ENCODE results near the gene BET1.
A peak's percentile ranks its signal among the peaks of the same experiment; 100 is the strongest.
"Not testable (repeated sequence)": the region's sequence is repeated elsewhere in the genome, so short reads cannot be mapped to it uniquely, and the experiment has no call there.

Gene BET1, protein sequence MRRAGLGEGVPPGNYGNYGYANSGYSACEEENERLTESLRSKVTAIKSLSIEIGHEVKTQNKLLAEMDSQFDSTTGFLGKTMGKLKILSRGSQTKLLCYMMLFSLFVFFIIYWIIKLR

DNA sequence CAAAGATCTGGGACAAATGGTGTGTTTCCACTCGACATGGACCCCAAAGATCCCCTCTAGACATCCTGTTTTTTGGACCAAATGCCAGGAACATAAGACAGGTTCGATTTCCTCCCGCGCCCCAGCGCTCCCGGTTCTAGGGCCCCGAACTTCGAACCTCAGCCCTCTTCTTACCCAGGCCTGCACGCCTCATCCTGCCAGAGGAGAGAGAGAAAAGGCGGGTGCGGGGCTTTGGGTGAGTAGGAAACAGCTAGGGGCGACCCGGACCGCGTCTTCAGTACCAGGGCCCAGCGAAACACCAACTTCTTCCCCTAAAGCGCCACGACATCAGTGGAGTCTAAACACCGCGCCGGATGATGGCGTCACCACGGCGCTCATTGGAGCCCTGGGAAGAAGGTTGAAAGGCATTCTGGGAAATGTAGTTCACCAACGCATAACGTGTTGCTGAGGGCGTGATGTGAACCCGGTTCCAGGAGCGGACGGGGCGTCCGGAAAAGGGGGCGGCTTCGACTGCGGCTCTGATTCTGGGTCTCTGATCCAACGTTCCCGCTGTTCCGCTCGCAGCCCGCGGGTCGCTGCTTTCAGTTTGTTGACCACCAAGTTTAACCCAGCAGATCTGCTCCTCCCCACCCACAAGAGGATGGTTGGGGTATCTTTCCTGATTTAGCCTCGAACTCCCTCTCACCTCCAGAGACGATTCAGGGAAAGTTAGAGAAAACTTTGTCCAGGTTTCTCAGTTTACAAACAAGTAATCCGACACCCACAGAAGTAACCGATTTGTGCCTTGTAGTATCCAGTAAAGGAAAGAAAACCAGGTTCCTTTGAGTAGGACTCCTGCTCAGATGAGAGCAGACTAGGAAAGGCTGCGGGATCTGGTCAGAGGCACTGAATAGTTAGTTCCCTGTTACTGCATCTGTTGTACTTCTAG lies at the start of gene BET1:
Gene BET1, minus strand, starts transcription at position 332 of the 928 bp plus-strand sequence. Its CDS starts 139 bp downstream, at position 193.
- peak; percentile 97 to 98 (median 98) for DNase-seq

DNA sequence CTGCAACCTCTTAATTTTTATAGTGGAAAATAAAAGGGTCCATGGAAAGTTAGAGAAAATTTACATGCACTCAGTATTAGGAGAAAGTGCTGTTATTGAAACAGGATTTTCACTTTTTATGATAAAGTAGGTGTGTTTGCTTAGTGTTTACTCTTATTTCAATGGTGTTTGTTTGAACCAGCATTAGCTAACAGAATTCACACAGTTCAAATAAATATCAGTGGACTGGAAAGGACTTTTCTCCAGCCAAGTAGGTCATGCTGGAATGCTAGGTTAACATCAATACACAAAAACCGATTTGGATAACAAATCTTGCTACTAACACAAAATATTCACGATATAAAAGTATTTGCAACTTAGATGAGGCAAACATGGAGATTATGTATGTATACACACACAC lies 49.4 kb upstream of the BET1 start:
- DNase-seq = no peak

DNA sequence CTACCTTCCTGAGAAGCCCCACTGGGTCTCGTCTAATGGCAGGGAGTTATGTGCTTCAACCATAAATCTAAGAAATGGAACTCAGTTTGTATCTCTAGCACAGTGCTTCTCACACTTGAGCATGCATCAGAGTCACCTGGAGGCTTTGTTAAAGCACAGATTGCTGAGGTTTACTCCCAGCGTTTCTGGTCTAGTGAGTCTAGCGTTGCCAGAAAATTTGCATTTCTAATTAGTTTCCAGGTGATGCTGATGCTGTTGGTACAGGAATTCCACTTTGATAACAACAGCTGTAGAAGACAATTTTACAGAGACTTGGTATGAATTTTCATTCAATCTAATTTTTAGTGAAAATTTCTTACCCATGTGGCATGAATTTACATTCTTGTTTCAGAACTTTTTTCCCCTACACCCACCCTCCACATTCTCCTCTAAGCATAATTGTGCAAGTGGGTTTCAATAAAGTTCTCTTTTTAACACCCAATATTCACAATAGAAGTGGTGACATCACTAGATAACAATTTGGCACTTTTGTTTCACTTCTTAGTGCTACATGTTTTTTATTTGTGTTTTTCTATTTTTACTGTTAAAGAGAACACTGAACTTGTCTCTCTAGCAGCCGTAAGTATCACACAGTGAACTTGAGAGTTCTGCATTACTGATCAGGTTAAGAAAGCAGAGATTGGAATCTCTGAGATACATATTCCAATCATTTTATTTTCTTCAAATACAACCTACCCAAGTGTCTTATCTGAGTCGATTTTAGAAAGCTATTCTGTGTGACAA lies 48.4 kb upstream of the BET1 start:
- DNase-seq = peak in 2 of 3 experiments; percentile 4 to 26

DNA sequence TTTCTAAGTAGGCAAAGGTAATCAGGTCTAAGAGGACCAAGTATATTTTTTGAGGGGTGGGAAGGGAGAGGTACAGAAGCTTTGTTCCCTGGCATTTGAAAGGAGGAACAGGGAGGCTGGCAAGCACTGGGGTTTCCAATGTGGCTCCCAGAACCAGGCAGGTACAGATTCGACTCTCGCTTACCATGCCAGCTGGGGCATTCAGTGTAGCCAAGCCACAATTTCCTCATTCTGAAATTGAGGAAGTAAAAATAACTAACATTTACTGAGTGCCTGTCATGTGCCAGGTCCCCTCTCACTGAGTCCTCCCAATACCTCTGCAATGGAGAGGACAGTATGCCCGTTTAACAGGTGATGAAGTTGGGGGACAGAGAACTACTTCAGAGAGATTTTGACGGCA lies 45.9 kb upstream of the BET1 start:
- peak in 1 of 3 experiments; percentile 29 for DNase-seq

DNA sequence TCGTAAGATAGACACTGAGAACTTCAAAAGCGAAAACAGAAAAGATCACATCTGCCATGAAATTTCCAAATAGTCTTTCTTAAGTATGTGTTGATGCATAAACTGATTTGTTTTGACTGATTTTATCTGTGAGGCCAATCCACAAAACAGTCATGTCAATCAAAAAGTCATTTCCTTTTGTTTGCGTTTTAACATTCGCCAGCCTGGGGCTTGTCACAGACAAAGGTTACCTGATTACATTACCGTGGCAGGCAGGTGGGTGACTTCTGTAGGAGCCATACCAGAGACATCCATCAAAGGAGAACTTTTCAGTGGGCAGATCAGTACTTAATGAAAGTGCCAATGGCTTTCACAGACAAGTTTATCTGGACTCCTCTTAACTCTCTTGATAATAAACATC lies 45.5 kb upstream of the BET1 start:
- peak in 2 of 3 experiments; percentile 58 to 86 for DNase-seq

DNA sequence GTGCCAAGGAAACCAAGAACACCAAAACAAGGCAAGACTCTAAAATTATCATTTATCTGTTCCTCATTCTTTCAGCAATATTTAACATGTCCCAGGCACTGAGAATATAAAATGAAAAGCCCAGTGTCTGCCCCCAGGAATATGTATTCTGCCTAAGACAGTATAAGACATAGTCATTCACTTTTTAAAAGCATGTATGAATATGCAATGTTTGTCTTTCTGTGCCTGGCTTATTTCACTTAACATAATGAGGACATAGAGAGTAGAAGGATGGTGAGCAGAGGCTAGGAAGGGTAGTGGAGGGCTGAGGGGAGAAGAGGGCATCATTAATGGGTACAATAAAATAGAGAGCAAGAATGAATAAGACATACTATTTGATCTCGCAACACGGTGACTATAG lies 44.6 kb upstream of the BET1 start:
- DNase-seq = no peak

DNA sequence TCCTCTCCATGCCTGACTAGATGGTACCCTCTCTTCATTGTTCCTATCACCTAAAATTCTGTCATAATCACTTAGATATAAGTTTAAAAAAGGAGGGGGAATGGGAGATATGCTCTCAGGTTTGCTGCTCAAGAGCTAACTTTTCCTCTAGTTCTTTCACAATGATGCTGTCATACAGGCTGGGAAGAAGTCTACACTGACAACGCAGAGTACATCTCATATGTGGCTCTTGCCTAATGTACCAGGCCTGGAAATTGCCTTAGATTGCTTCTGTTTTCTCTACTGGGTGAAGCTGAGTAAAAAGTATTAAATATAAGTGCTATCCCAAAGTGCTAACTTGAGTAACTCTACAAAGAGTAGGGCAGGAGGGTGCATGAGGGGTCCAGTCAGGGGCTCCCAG lies 43.8 kb upstream of the BET1 start:
- no peak for DNase-seq

DNA sequence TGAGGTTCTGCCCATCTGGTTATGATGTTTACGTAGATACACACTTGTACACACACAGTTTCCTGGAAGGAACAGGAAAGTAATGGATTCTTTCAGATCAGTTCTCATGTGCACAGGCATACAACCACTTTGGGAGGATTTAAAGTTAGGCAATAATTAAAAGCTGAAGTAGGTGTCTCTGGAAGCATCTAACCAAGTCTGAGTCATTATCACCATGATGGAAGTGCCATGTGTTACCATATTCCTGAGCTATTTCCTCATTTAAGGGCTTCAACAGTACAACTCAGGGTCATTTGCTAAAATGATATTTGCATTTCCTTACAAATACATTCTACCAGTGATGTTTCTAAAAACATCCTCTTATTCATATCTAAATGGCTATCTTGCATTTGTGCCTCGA lies 41.4 kb upstream of the BET1 start:
- DNase-seq = no peak

DNA sequence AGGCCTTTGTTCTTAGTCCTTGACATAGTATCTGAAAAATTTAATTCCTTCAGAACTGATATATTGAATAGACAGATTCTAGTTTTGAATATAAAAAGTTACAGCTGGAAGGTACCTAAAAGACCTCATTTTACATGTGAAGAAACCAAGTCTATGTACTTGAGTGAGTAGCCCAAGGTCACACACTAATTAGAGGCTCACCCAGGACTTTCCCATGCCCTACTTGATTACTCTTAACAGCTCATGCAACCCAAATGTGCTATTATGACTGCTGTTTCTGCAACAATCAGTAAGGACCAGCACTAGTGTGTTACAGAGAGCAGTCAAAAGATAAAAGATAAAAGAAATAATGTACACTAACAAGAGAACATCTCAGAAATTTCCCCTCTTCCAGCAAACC lies 40.7 kb upstream of the BET1 start:
- no peak for DNase-seq

DNA sequence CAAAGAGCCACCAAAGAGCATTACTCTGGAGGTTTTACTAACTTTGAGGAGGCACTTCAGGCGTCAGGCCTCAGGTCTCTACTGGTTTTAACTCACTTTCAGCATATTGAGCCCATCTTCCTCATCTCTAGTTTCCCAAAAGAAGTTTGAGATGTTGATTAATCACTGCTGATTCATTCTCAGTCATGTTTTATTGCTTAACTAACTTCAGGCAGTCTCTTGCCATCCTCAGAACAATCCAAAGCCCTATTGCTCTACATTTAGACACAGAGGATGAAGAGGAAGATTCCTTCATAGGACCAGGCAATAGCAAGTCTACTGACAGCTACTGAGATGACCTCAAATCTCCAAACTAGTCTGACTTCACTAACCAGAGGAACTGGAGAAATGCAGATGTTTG lies 39.1 kb upstream of the BET1 start:
- no peak for DNase-seq

DNA sequence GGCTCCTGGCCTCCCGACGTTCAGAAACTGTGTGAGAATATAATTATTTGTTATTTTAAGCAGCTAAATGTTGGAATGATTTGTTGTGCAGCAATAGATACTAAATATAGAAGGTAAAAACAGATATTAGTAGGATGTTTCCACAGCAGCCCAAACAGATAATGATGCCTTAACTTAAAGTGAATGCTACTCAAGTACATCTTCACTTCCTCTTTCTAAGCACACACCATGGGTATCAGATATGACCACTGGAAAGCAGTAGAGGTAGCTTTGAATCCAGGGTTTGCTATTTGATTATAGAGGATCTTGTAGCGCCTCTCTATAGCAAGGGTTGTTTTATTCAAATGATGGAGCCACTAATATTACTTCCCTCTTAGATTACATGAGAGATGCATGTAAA lies 38.2 kb upstream of the BET1 start:
- DNase-seq = no peak

DNA sequence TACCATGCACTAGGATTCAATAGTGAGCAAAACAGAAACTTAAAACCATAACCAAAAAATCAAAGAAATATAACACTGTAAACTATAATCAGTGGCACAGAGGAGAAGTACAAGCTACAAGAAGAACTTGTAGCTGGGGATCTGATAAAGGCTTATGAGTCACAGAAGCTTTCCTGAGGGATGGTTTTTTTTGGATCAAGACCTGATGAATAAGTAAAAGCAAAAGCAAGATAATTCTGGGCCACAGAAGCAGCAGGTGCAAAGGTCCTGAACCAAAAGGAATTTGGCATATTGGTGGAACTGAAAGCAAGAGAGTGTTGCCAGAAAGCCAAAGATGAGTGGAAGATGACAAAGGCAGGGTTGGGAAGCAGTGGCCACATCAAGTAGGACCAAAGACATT lies 37.4 kb upstream of the BET1 start:
- DNase-seq = no peak

DNA sequence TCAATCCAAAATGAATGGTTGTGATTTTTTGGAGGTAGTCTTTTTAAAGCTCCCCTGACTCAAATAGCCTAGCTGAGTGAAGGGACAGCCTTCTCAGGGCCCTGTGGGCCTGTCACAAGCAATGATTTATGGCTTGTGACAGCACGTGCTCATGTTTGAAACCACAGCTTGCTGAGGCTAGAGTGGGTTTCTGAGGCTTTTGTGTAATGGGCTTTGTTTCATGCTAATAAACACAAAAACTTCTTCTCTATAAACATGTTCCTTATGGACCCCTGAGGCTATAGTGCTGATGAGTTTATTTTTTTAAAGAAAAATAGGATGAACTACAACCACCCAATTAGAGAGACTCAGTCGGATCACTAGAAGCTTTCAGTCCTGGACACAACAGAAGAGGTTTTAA lies 36.1 kb upstream of the BET1 start:
- peak in 1 of 3 experiments; percentile 47 for DNase-seq

DNA sequence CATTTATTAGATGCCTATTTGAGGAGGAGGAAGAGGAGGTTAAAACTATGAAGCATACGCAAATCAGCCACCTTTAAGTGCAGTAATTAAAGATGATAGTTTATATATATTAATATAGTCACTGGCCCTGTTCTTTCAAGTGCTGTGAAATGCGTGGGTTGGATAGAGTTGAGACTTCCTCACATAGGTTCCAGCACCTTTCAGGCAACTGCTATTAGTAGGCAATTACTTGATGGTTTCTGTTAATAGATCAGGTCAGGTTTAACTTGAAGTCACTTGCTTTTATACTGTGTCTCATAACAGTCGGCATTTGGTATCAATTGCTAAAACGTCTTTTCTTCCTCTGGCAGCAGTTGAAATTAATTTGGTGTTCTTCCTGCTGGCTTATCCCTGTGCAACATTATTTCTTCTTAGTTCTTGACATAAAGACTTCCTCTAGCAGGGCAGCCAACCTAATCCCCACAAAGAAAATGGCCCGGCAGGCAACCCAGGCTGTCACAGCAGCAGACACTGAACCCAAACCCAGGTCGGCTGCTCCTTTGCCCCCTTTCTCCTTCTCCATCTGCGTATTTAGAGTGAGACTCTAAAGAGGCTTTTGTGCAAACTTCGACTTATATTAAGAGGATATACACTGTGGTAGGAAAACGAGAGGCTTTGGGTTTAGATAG lies 35.3 kb upstream of the BET1 start:
- DNase-seq = no peak

DNA sequence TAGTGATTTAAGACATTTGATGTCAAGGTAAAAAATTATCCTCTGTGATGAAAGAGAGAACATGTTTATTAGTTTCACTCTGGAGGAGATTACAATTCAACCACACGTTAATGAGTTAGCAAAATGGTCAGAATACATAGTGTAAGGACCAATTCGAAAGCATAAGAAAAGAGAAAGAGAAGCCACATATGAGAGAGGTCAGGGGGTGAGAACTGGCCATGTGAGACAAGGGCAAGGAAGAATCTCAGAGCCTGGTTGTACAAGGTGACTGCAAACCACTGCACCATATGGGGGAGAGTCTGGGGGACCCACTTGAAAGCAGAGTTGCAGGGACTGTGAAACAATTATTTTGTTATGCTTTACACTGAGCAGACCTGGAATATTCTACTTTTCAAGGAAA lies 27.7 kb upstream of the BET1 start:
- DNase-seq = no peak

DNA sequence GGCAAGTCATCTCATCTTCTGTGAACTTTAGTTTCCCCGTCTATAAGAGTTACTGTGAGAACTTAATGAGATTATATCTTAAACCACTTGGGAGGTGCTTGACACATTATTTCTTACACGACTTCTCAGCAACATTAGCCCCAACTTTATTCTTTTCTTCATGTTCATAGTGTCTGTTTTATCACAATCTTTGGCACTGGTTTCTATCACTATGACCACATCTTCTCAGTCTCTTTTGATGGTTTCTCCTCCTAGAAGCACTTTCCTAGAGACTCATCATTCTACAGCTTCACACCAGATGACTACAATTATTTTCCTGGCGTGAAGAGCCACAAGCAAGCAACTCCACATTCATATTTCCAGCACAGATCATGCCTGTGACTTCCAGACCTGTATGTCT lies 26.5 kb upstream of the BET1 start:
- DNase-seq = no peak

DNA sequence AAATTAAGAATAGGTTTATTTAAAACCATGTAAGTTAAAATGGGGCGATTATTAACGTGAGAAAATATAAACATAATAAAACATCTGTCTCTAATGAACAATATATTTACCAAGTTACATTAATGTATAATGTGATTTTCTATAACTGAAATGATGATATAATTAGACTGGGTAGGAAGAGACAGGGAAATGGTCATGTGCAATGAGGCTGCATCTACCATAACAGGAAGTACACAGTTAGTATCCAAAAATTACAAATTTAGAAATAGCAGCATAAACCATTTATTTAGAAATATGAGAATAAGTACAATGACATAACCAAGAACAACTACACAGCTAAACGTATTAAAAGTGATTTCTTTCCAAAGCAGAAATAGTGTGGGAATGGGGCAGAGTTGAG lies 25.8 kb upstream of the BET1 start:
- DNase-seq = no peak

DNA sequence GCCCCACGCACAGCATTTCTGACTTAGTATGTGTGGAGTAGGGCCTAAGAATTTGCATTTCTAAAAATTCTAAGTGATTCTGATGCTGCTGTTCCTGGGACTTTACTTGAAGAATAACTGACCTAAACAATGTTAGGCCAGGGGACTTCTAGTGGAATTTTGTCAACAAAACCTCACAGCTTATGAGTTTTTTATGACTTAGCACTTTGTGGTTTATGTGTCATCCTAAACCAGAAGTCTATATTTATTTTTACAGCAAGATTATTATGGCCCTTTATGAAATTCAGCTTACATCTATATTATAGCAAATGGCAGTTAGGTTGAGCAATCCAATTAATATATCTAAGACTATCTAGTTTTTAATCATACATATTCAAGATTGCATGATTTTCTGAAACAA lies 24.6 kb upstream of the BET1 start:
- no peak for DNase-seq

DNA sequence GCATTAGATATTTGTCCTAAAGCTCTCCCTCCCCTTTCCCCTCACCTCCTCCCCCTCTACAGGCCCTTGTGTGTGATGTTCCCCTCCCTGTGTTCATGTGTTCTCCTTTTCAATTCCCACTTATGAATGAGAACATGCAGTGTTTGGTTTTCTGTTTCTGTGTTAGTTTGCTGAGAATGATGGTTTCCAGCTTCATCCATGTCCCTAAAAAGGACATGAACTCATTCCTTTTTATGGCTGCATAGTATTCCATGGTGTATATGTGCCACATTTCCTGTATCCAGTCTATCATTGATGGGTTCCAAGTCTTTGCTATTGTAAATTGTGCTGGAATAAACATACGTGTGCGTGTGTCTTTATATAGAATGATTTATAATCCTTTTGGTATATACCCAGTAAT lies 22.5 kb upstream of the BET1 start:
- DNase-seq = not testable (repeated sequence)

DNA sequence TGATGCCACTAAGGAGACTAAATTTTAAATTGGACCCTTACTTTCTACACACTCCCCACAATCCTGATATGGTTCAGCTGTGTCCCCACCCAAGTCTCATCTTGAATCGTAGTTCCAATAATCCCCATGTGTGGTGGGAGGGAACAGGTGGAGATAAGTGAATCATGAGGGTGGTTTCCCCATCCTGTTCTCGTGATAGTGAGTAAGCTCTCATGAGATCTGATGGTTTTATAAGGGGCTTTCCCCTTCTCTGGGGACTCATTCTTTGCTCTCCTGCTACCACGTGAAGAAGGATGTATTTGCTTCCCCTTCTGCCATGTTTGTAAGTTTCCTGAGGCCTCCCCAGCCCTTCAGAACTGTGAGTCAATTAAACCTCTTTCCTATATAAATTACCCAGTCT lies 18.4 kb upstream of the BET1 start:
- no peak for DNase-seq

DNA sequence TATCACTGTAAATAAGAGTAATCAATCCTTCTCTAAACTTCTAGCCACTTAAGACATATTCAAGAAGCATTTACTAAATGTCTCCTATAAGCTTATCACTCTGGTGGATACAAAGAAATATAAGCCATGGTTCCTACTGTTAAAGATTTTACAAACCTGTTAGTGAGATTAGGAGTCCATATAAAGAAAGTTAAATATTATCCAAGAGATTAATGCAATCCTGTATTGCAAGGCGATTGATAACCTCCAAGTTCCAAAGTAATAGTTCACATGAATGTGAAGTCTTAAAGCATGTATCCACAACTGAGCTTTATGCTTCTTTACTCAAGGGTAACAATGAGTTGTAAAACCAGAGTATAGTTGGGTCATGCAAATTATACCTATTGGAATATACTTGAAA lies 12.6 kb upstream of the BET1 start:
- no peak for DNase-seq

DNA sequence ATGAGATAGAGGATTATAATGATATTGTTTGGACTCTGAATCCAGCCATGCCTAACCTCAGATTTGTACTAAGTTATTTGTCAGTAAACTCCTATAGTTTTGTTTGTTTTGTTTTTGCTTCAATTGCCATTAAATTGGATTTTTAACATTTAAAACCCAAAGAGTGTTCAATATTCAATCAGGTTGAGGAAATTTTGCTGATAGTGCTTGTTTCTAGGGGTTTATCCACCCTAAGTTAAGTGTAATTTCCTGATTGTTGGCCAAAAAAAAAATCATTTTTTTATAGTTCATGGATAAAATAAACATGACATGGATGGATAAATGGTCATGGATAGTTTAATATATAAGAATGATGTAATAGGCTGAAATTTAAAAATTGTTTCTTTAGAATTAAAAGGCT lies 11.4 kb upstream of the BET1 start:
- no peak for DNase-seq

DNA sequence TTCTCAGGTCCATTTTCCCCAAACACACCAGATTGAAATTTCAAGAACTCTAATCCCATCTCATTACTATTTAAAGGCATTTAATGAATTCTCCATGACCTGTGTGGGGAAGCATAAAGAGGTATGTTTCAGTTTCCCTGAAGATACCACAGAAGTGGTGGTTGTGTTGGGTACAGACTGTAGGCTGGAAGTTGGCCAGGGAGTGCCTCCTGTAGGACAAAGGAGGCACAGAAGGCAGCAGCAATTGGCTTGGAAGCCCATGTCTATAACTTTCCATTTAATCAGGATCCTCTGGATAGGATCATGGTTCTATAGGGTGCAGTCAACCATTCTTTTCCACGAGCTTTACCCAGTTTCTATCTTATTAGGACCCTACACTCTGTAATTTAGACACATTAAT lies 8.6 kb upstream of the BET1 start:
- DNase-seq = no peak
